ENCODE results near the gene STX18.

Gene STX18

DNA sequence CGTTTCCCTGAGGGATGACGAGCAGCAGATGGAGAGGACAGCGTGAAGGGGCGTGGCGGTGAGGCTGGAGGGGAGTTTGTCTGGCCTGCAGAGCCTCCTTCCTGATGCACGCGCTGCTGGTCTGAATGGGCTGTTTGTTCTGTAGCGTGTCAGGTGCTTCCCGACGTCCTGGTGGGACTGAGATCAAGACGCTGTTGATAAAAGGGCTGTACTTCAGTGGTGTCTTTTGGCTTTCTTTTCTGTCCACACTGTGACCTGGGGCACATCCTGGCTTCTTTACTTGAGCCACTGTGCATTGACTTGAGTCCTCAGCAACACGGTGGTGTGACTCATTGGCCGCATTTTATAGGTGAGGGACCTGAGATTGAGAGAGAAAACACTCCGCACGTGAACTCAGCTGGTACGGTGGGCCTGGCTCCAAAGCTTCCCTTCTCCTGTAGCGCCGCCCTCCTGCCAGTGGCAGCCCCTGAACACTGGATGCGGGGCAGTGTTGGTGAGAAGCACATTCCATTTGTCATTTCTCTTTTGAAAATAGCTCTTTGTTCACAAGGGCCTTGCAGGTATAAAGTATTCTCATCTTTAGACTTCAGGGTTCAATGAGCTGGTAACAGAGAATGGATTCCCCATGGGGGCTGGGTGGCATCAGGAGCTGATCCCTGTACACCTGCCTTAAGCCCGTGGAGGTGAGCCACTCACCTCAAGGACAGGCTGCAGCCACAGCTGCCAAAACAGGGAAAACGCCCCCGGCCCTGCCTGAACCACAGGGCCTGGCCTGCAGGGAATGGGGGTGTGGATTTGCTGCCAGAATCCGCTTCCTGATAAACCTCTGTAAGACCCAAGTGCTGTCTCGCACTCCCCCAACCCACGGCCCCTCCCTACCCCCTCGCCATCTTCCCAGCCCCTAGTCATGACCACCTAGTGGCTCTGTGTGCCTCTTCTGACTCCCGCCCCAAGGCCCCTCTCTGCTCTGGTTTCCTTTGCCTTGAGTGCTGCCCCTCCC lies 125.7 kb downstream of the STX18 start:
- no peak for DNase-seq

DNA sequence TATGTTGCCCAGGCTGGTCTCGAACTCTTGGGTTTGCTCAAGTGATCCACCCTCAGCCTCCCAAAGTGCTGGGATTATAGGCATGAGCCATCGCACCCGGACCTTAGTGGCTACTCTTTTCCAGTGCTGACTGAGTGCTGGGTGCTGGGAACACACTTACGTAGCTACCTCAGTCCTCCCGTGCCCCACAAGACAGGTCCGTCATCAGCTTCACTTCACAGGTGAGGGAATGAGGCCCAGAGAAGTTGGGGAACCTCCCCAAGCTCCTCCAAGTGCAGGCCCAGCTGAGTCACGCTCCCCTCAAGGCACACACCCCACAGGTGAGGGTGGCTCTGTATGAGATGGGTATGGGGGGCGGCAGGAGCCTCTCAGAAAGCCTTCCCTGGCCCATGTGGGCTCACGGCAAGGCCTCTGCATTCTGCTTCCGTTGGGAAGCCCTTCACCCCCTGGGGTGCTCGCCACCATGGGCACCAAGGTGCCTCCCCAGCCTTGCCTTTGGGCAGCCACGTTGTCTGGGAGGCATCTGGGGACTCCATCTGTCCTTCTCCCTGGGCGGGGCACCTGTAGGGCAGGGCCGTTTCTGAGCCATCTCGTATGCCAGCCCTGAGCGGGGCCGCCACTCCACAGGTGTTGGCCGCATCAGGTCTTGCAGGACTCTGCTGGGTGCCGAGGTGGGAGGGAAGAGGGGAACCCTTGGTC lies 126.6 kb downstream of the STX18 start:
- DNase-seq: no peak

DNA sequence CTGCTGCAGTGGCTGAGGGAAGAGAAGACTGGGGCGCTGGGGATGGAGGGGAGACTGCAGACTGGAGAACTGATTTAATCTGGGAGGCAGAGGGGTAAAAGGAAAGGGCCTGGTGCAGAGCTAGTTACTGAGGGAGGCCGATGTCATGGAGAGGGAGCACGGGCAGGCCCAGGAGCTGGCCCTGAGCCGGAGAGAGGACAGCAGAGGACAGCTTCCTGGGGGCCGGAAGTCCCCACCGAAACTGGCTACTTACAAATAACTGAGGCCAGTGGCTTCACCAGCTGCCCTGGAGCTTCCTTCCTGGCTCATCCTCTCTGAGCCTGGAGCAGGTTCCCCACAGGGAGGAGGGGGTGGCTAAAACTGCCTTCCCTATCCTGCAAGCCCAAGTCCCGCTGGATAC lies 128.0 kb downstream of the STX18 start:
- DNase-seq: no peak

DNA sequence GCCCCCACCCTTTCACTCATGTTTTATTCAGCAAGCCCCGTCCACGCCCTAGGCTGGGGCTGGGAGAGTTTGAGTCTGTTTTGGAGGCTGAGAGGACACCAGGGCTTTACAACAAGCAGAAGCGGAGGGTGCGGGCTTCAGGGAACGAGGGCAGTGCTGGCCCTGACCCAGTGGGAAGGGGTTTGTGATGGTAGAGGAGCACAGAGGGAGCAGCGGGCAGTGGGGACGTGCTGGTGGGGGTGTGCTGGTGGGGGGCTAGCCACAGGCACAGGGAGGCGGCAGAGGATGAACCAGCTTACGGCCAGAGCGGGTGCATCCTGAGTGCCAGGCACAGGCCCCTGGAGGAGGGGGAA lies 128.5 kb downstream of the STX18 start:
- DNase-seq: no peak

DNA sequence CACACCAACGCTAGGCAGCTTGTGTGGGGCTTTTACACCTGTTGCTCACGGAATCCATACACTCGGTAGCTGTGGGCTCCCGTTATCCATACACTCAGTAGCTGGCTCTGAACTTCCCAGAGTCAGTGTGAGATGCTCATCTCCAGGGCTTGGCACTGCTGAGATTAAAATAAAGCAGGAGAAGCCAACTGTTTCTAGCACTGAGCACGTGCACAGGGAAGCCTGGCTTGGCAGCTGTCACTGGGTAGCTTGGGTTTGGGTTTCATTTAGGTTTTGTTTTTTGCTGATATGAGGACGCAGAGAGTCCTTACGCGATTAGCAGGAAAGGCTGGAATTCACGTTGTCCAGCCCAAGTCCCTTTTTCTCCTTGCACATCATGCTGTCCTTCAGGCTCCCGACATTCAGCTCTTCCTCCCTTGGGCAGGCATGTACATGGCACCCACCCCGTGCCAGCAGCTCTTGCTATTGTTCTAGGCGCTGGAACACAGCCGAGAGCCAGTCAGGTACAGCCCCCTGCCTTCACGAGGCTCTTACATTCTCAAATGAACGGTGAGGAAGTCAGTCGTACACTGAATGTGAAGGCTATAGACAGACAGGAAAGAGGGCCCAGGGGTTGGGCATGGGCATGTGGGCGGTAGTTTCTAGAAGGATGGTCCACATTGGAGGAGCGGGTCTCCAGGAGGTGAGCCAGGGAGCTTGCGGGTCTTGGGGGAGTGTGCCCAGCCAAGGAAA lies 129.0 kb downstream of the STX18 start:
- no peak for DNase-seq

DNA sequence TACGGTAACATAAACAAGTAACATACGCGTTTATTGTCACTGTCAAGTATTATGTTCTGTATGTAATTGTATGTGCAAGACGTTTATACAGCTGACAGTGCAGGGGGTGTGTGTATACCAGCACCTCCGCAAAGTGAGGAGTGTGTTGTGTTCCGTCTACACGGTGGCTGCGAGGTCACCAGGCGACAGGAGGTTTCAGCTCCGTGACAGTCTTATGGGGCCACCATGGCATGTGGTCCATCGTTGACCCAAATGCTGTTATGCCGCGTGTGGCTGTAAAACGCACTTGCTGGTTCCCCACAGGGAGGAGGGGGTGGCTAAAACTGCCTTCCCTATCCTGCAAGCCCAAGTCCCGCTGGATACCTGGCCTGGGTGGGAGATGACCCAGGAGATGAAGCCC lies 129.9 kb downstream of the STX18 start:
- DNase-seq: no peak

DNA sequence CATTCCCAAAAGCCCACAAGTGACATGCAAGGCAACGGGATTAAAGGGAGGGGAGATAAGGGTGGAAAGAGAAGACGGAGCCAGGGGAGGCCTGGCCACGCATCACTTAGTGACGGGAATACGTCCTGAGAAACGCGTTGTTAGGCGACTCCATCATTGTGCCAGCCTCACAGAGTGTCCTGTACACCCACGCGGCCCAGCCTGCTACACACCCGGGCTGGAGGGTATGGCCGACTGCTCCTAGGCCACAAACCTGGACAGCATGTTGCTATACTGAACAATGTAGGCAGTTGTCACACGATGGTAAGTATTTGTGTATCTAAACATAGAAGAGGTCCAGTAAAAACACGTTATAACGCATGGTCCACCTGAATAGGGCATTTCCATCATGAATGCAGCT lies 131.6 kb downstream of the STX18 start:
- no peak for DNase-seq

DNA sequence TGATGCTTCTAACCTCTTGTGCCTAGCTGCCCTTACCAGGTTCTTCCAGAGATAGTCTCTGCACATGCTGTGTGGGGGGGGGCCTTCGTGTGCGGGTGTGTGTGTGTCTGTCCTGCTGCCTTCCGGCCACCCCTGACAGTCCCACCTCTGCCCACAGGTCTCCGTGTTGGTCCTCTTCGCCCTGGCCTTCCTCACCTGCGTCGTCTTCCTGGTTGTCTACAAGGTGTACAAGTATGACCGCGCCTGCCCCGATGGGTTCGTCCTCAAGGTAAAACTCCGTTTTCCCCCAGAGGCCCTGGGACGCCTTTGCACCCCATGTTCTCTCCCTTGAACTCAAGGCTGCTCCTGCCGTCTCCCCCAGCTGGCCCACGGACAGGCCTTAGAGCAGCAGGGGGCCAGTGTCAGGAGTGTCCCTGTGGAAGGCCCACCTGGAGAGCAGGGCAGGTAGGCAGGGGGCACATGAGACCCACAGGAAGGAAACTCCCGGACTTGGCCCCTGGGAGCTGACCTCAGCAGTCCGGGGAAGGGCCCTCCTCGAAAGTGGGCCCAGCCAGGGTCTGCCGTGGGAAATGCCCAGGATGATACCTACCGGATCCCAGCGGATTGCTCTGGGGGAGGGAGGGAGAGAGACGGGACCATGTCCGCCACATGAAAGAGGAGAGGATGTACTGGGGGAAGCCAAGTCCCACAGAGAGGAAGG lies 132.3 kb downstream of the STX18 start:
- DNase-seq: no peak

DNA sequence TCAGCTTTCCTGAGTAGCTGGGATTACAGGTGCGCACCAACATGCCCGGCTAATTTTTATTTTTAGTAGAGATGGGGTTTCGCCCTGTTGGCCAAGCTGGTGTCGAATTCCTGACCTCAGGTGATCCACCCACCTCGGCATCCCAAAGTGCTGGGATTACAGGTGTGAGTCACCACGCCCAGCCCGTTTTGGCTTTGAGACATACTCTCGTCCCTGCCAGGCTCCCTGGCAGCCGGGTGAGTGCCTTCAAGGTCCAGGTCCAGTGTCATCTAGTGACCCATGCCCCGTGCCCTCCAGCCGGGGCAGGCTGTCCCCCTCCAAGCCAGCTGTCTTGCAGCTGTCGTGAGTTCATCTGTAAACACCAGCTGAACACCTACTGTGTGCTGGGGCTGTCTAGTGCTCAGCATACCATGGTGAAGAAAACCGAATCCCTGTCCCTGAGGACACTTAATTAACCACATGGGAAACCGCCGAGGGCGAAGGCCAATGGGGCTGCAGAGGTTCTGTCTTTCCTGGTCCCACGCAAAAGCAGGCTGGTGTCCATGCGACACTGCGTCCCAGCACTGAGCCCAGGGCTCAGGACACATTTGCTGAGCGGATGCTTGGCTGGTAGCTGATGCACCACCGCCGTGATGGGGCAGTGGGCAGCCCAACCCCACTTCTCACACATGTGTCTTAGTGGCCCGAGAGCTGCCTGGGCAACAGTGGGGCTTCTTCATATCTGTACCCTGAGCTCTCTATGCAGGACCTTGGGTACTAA lies 133.1 kb downstream of the STX18 start:
- DNase-seq: no peak

DNA sequence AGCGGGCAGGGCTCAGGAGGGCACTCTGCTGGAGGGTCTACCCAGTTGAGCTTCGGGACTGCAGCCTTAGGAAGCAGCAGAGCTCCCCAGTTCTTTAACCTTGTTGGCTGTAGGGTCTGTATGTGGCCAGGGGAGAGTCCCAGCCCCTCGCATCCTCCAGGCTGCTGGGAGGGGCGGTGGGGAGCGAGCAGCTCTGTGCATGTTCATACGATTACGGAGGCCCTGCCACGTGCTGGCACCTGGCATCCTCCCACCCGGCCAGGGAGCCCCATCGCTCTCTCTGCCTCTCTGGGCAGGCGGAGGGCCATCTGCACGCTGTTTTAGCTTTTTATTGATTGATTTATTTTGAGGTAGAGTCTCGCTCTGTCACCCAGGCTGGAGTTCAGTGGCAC lies 133.7 kb downstream of the STX18 start:
- DNase-seq: no peak

DNA sequence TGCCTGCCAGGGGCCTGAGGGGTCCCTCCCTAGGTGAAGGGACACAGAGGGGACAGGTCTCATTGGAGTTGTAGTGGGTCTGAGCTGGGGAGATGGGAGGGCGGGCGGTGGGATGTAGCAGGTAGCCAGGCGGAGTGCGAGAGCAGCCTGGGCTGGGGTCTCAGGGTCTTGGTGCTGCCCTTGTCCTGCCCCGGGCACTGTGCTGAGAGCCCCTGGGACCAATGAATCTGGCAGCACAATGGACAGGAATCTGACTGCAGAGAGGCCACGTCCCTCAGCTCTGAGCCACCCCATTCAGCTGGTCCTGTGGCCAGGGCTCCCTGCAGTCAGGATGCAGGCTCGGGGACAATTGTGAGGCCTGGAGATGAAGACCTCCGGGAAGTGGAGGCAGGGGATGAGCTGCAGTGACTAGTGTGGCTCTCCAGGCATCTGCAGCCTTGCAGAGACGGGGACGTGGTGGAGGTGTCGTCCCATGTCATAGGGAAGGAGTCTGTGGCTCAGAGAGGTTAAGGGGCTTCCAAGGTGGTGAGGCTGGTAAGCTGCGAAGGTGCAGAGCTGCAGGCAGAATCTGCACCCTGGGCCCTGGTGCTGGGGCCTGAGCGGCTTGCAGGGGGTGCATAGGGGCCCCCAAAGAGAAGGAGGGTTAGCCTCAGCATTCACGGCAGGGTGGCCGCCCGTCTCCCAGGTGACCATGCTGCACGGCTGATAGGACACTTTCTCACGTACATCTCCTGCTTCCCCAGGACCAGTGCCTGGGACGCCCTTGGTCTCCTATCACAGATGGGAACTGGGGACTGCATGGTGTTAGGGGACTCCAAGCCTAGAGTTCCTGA lies 134.3 kb downstream of the STX18 start:
- DNase-seq: no peak

DNA sequence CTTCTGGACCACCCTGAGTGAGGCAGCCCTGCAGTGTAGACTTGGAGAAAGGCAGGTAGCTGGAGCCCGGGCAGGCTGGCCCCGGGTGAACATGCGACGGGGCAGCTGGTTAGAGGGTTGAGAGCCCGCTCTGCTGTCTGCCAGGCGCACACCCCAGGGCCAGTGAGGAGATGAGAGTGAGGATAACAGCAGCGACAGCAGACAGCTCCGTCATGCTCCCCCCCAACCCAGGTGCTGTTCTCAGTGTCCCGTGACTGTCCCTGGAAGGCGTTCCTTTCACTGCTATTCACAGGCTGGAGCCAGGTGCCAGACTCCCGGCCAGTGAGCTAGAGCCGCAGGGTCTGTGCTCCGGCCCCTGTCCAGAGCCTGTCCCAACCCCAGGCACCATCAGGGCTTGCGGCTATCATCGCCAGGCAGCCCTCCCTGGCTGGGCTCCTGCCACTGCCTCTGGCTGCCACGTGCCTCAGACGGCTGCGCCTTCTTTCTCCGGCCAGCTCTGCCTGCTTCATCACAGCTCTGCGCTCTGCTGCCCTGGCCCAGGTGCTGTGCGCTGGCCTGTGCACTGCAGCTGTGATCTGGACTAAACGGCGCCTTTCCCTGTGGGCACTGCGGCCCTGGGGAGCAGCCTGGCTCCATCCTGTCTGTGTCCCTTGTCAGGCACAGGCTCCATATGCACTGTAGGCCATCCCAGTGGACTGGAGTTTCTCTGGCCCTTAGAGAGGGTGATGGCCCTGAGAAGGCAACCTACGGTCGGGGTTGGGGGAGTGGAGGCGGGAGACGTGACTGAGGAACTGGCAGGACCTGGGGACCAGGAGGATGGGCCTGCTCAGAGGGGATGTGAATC lies 135.2 kb downstream of the STX18 start:
- DNase-seq: no peak

DNA sequence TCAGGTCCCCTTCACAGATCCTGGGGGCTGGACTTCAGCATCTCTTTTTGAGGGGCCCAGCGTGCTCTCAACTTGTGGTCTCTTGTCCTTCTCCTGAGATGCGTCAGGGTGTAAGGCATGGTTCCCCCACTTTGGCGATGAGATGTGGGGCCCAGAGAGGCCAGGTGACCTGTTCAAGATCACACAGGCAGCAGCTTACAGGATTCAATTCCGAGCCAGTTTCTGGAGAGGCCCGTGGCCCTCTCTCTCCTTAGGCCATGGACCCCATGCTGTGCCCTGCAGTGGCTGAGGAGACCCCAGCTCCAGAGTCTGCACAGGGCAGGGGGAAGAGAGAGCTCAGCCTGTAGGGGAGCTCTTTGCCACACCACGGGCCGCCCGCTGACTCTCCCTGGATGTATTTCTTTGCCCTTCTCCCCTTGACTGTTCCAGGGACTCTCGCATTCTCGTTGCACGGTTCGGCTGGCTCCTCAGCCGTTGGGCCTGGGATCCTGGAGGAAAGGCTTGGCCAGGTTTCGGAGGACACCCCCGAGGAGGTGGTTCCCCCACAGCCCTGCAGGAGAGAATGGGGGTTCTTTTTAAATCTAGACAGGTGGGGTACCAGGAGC lies 136.4 kb downstream of the STX18 start:
- DNase-seq: no peak

DNA sequence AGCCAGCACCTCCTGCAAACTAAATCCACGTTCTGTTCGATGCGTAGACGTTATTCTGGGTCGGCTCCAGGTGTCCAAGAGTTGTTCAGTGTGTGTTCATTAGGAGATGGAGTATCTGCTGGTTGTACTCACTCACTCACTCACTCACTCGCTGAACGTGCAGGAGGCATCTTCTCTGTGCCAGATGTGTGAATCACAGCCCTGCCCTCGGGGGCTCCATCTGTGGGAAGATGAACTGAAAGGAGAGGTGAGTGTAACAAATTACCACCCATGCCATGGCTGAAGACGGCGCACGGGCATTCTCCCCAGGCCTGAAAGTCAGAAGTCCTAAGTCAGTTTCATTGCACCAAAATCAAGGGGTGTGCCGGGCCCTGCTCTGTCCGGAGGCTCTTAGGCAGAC lies 138.9 kb downstream of the STX18 start:
- no peak for DNase-seq

DNA sequence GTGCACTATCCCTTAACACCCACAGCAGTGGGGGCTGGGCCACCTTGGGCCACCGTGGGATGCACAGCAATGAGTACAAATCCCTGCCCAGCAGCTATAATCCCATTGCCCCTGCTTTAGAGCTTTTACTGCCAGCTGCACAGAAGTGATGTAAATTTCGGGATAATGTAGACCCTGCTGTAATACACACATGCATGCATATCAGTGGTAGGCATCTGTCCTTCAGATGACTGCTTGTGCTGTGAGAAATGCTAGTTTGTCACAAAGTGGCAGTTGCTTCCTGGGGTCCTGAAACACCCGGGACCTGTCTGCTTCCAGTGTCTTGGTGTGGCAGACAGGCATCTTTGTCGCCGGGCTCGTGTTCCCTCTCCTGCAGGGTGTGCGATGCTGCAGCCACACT lies 140.8 kb downstream of the STX18 start:
- no peak for DNase-seq

DNA sequence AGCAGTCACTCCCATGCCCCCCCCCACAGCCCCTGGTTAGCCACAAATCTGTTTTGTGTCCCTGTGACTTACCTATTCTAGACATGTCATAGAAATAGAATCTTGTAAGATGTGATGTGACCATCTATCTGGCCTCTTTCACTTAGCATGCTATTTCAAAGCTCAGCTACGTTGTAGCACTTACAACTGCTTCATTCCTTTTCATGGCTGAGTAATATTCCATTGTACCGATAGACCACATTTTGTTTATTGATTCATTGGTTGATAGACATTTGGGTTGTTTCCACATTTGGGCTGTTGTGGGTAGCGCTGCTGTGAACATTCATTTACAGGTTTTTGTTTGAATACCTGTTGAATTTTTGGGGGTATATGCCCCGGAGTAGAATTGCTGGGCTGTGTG lies 143.4 kb downstream of the STX18 start:
- DNase-seq: no peak

DNA sequence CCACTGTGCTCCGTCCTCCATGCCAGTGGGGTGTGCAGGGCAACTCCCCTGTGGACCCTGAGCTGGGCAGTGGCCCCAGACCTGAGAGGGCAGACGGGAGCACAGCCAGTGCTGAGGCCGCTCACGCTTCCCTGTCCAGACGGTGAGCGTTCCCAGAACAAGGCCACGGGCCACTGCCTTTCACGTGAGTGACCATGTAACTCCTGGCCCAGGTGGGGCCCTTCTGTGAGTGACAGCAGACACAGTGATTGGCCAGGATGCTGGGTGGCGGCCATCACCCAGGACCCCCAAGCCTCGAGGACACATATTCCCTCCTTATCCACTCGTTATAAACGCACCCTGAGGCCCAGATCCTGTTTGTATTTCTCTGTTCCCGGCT lies 144.4 kb downstream of the STX18 start:
- DNase-seq: no peak

DNA sequence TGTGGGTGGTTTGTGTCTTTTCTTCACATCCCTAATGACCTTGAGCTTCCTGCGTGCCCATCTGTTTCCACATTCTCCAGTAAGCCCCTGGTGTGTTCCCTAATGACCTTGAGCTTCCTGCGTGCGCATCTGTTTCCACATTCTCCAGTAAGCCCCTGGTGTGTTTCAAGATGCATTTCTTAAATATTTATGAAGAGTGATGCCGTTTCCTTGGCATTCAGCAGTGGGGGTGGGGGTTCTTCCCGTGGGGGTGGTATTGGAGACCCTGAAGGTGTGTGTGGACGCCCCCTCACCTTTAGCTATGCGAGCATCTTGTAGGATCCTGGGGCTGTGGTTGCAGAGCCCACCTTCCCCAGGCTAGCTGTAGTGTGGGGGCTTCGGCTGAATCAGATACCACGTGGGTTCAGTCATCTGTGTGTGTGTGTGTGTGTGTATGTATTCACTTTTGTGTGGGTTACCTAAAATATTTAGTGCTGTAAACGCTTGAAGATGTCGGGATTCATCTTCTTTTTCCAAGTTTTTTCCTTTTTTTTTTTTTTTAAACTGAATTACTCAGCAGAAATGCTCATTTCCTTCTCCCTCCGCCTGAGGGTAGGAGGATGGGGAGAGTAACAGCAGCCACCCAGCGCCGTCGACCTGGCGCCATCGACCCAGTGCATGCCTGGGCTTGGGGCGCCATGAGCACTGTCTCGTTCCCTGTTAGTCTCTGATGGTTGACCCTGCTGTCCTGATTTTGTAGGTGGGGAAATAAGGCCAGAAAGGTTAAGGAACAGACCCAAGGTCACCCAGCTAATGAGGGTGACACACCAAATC lies 145.0 kb downstream of the STX18 start:
- DNase-seq: no peak
